WTC11 (cell line): Measurements from ENCODE around the gene ADCY3. TPM values are rescaled to one million over a fixed set of nuclear protein-coding genes. Genes with fewer than 3 reads are reported as not detected.

ENCODE experiments used
- ATAC-seq: fragments of 200-7000 bp; cut with Tn5 transposase; 2 replicates; pipeline ENCODE4 v1.10.0; 2021; ENCODE audit warnings: mild to moderate bottlenecking, moderate library complexity
- CTCF ChIA-PET: fragments of 300-600 bp; sonication (Branson Sonifier 250); formaldehyde crosslinking; loops from one replicate; lab custom pipeline; 2021; ENCODE audit warnings: antibody characterized with exemption; lab: Charles Lee
- POLR2A ChIA-PET: fragments of 350-600 bp; sonication (Branson Sonifier 250); formaldehyde crosslinking; loops from one replicate; lab custom pipeline; 2021; ENCODE audit warnings: antibody characterized with exemption; lab: Charles Lee
- DNase-seq: peaks from one replicate; pipeline ENCODE4 v3.0.0; 2021; ENCODE audit warnings: low spot score
- H3K27ac Mint-ChIP-seq: 2 replicates; pipeline ENCODE4 v1.8.0; 2021; ENCODE audit warnings: mixed read lengths
- H3K27me3 Mint-ChIP-seq: 2 replicates; pipeline ENCODE4 v1.8.0; 2021; ENCODE audit warnings: low read depth, mild to moderate bottlenecking, moderate library complexity, mixed read lengths
- H3K36me3 Mint-ChIP-seq: 2 replicates; pipeline ENCODE4 v1.8.0; 2021; ENCODE audit warnings: mixed read lengths
- H3K4me1 Mint-ChIP-seq: 2 replicates; pipeline ENCODE4 v1.8.0; 2022; ENCODE audit warnings: mixed read lengths
- H3K4me3 Mint-ChIP-seq: 2 replicates; pipeline ENCODE4 v1.8.0; 2021; ENCODE audit warnings: mild to moderate bottlenecking, moderate library complexity, mixed read lengths
- H3K9me3 Mint-ChIP-seq: 2 replicates; pipeline ENCODE4 v1.8.0; 2021; ENCODE audit warnings: mixed read lengths
- AR ChIP-seq: fragments of 250-450 bp; sonication (Bioruptor Pico); IDR thresholded peaks from 2 replicates; pipeline ENCODE4 v1.9.0; 2021; ENCODE audit warnings: mild to moderate bottlenecking
- ELF4 ChIP-seq: sonication (generic); formaldehyde crosslinking; IDR thresholded peaks from 2 replicates; pipeline ENCODE4 v1.8.1; 2022; ENCODE audit warnings: low read depth, mild to moderate bottlenecking, moderate library complexity, missing genetic modification reagents
- FOXK1 ChIP-seq: sonication (generic); formaldehyde crosslinking; IDR thresholded peaks from 2 replicates; pipeline ENCODE4 v1.8.0; 2022; ENCODE audit warnings: mild to moderate bottlenecking, moderate library complexity, missing genetic modification reagents
- FOXP1 ChIP-seq: sonication (generic); formaldehyde crosslinking; IDR thresholded peaks from 2 replicates; pipeline ENCODE4 v1.8.0; 2022; ENCODE audit warnings: missing genetic modification reagents, mild to moderate bottlenecking, moderate library complexity, borderline replicate concordance
- GABPB1 ChIP-seq: sonication (generic); formaldehyde crosslinking; IDR thresholded peaks from 2 replicates; pipeline ENCODE4 v1.8.1; 2023; ENCODE audit warnings: mild to moderate bottlenecking, missing genetic modification reagents
- GTF2I ChIP-seq: fragments of 250-450 bp; sonication (Bioruptor Pico); conservative IDR thresholded peaks from 2 replicates; pipeline ENCODE4 v1.4.0; 2021; ENCODE audit warnings: mild to moderate bottlenecking
- KAT7 ChIP-seq: sonication (generic); formaldehyde crosslinking; IDR thresholded peaks from 2 replicates; pipeline ENCODE4 v1.8.1; 2023; ENCODE audit warnings: missing genetic modification reagents, mild to moderate bottlenecking, borderline replicate concordance
- NFYB ChIP-seq: sonication (generic); formaldehyde crosslinking; conservative IDR thresholded peaks from 2 replicates; pipeline ENCODE4 v1.8.0; 2022; ENCODE audit warnings: low read depth, missing genetic modification reagents
- PRRX2 ChIP-seq: fragments of 250-450 bp; sonication (Bioruptor Pico); IDR thresholded peaks from 2 replicates; pipeline ENCODE4 v1.8.0; 2021; ENCODE audit warnings: mild to moderate bottlenecking
- SMAD3 ChIP-seq: sonication (generic); formaldehyde crosslinking; IDR thresholded peaks from 2 replicates; pipeline ENCODE4 v1.8.0; 2022; ENCODE audit warnings: missing genetic modification reagents, mild to moderate bottlenecking, borderline replicate concordance
- SOX15 ChIP-seq: fragments of 250-450 bp; sonication (Bioruptor Pico); IDR thresholded peaks from 2 replicates; pipeline ENCODE4 v1.9.0; 2021; ENCODE audit warnings: mild to moderate bottlenecking
- TEAD4 ChIP-seq: sonication (generic); formaldehyde crosslinking; IDR thresholded peaks from 2 replicates; pipeline ENCODE4 v1.8.0; 2022; ENCODE audit warnings: mild to moderate bottlenecking, missing genetic modification reagents
- ZNF121 ChIP-seq: sonication (generic); formaldehyde crosslinking; IDR thresholded peaks from 2 replicates; pipeline ENCODE4 v1.8.0; 2023; ENCODE audit warnings: missing genetic modification reagents
- ZNF317 ChIP-seq: sonication (generic); formaldehyde crosslinking; IDR thresholded peaks from 2 replicates; pipeline ENCODE4 v1.8.1; 2023; ENCODE audit warnings: low read depth, mild to moderate bottlenecking, moderate library complexity, missing genetic modification reagents, borderline replicate concordance
- ZNF396 ChIP-seq: fragments of 250-450 bp; sonication (Bioruptor Pico); IDR thresholded peaks from 2 replicates; pipeline ENCODE4 v1.8.0; 2021; ENCODE audit warnings: mild to moderate bottlenecking, moderate library complexity, borderline replicate concordance
- ZNF671 ChIP-seq: fragments of 250-450 bp; sonication (Bioruptor Pico); IDR thresholded peaks from 2 replicates; pipeline ENCODE4 v1.8.0; 2021; ENCODE audit warnings: mild to moderate bottlenecking
- total RNA-seq: library from RNA; stranded (reverse); gene quantifications from 3 replicates; pipeline ENCODE4 v1.2.3, GENCODE V29; 2021

Gene ADCY3
- total RNA-seq, 1 experiment from 2014 or later = 37.1 TPM

- peak overlapping the region; percentile 77 for H3K4me3 Mint-ChIP-seq
- H3K27ac Mint-ChIP-seq = peak overlapping the region; percentile 78; the same call in 1 of the 2 replicates
- no peak for DNase-seq
- ChIA-PET CTCF (no interaction called here), POLR2A (no interaction called here)
- no peak for ATAC-seq
- H3K27me3 Mint-ChIP-seq = peaks cover 3% of the 10 kb centered on the region; the same call in 1 of the 2 replicates
- no peaks in the 10 kb centered on the region for H3K36me3 Mint-ChIP-seq
- no peaks in the 10 kb centered on the region for H3K9me3 Mint-ChIP-seq
- no peak for TF ChIP-seq AR
- TF ChIP-seq FOXP1 (CRISPR knock-in tag) = 0 out of 2 replicates have a peak, but pooled peaks have one; percentile 4
- no peak for TF ChIP-seq SOX15 (CRISPR knock-in tag)
- TF ChIP-seq TEAD4 = no peak
- H3K4me1 Mint-ChIP-seq = peaks cover 24% of the 10 kb centered on the region
Observed at GRCh38 chr2:24918326-24919036, 1.6 kb downstream of the ADCY3 start.

- no peaks in the 10 kb centered on the region for H3K9me3 Mint-ChIP-seq
- TF ChIP-seq PRRX2 (CRISPR knock-in tag) = no peak
- H3K27ac Mint-ChIP-seq = peak overlapping the region; percentile 78; the same call in 1 of the 2 replicates
- DNase-seq (no peak), ATAC-seq (no peak)
- POLR2A ChIA-PET = no interaction called here
- peak overlapping the region; percentile 77; the same call in 1 of the 2 replicates for H3K4me3 Mint-ChIP-seq
- peaks cover 24% of the 10 kb centered on the region for H3K4me1 Mint-ChIP-seq
- CTCF ChIA-PET = no interaction called here
- H3K36me3 Mint-ChIP-seq = no peaks in the 10 kb centered on the region
- peaks cover 3% of the 10 kb centered on the region; the same call in 1 of the 2 replicates for H3K27me3 Mint-ChIP-seq
Observed at GRCh38 chr2:24917731-24918325, 2.2 kb downstream of the ADCY3 start.

GRCh38 chr2:24917086-24917485 is 3.0 kb downstream of the ADCY3 start:
- DNase-seq (no peak), ATAC-seq (no peak)
- peaks cover 2% of the 10 kb centered on the region for H3K36me3 Mint-ChIP-seq
- H3K9me3 Mint-ChIP-seq = no peaks in the 10 kb centered on the region
- POLR2A ChIA-PET = interaction anchor here (1.2 kb wide), 1 partner anchor 14 kb away, joined by 3 read pairs; no protein-coding TSS in a partner anchor
- peaks cover 3% of the 10 kb centered on the region; the same call in 1 of the 2 replicates for H3K27me3 Mint-ChIP-seq
- H3K4me1 Mint-ChIP-seq = peaks cover 24% of the 10 kb centered on the region
- CTCF ChIA-PET = no interaction called here
- no peak overlapping the region for H3K4me3 Mint-ChIP-seq
- no peak for TF ChIP-seq SOX15 (CRISPR knock-in tag)
- no peak for TF ChIP-seq GABPB1 (CRISPR knock-in tag)
- H3K27ac Mint-ChIP-seq = no peak overlapping the region

- peaks cover 10% of the 10 kb centered on the region for H3K36me3 Mint-ChIP-seq
- CTCF ChIA-PET = no interaction called here
- H3K27ac Mint-ChIP-seq = no peak overlapping the region
- no peaks in the 10 kb centered on the region for H3K9me3 Mint-ChIP-seq
- peaks cover 24% of the 10 kb centered on the region for H3K4me1 Mint-ChIP-seq
- no peak overlapping the region for H3K4me3 Mint-ChIP-seq
- TF ChIP-seq NFYB (CRISPR knock-in tag) = no peak
- no peak for TF ChIP-seq SMAD3 (CRISPR knock-in tag)
- TF ChIP-seq, all 79 proteins: peak for 0
- H3K27me3 Mint-ChIP-seq = no peaks in the 10 kb centered on the region; the same call in 1 of the 2 replicates
- ATAC-seq (no peak), DNase-seq (no peak)
- POLR2A ChIA-PET = no interaction called here
Observed at GRCh38 chr2:24915796-24916195, 4.2 kb downstream of the ADCY3 start.

GRCh38 chr2:24915175-24915574 is 4.9 kb downstream of the ADCY3 start:
- Mint-ChIP-seq H3K4me3 (no peak overlapping the region), H3K4me1 (peaks cover 24% of the 10 kb centered on the region), H3K36me3 (peaks cover 16% of the 10 kb centered on the region), H3K9me3 (peaks cover 2% of the 10 kb centered on the region; the same call in 1 of the 2 replicates), H3K27me3 (no peaks in the 10 kb centered on the region), H3K27ac (no peak overlapping the region)
- ATAC-seq = no peak
- ChIA-PET POLR2A (no interaction called here), CTCF (no interaction called here)
- TF ChIP-seq GTF2I (CRISPR knock-in tag) (no peak), ELF4 (CRISPR knock-in tag) (no peak), ZNF317 (CRISPR knock-in tag) (no peak), ZNF671 (CRISPR knock-in tag) (no peak), ZNF396 (no peak), FOXK1 (CRISPR knock-in tag) (no peak), ZNF121 (CRISPR knock-in tag) (no peak), KAT7 (CRISPR knock-in tag) (no peak)
- DNase-seq = no peak
